Loucy (cell line): ENCODE results near the gene PLEKHA7.

Experiments used
- H2AFZ ChIP-seq: fragments of 200-600 bp; sonication (generic); 2 replicates; pipeline ENCODE4 v1.6.0; 2016; ENCODE audit warnings: antibody characterized with exemption, mild to moderate bottlenecking, low read length, moderate library complexity
- H3F3A ChIP-seq: fragments of 200-600 bp; 2 replicates; pipeline ENCODE4 v1.6.0; 2016; ENCODE audit warnings: antibody characterized with exemption, low read depth, mild to moderate bottlenecking
- H3K27me3 ChIP-seq: fragments of 200-600 bp; sonication (generic); 2 replicates; pipeline ENCODE4 v1.6.1; 2014; ENCODE audit warnings: low read length, mild to moderate bottlenecking; ENCODE audit not compliant: insufficient read depth, poor library complexity, severe bottlenecking
- H3K36me3 ChIP-seq: fragments of 200-600 bp; sonication (generic); 2 replicates; pipeline ENCODE4 v1.6.1; 2016; ENCODE audit warnings: low read length; ENCODE audit not compliant: insufficient read depth
- H3K4me1 ChIP-seq: fragments of 200-600 bp; sonication (generic); 2 replicates; pipeline ENCODE4 v1.5.1; 2014; ENCODE audit warnings: low read length, mild to moderate bottlenecking; ENCODE audit not compliant: insufficient read depth, poor library complexity, severe bottlenecking
- H3K4me2 ChIP-seq: fragments of 200-600 bp; sonication (generic); 2 replicates; pipeline ENCODE4 v1.6.0; 2014; ENCODE audit warnings: antibody characterized with exemption, low read length, low read depth, mild to moderate bottlenecking; ENCODE audit not compliant: poor library complexity, severe bottlenecking
- H3K4me3 ChIP-seq: fragments of 200-600 bp; sonication (generic); 2 replicates; pipeline ENCODE4 v1.5.1; 2014; ENCODE audit warnings: low read length, mild to moderate bottlenecking, mixed read lengths; ENCODE audit not compliant: poor library complexity, severe bottlenecking
- H3K79me2 ChIP-seq: fragments of 200-600 bp; sonication (generic); 2 replicates; pipeline ENCODE4 v1.6.1; 2014; ENCODE audit warnings: low read length; ENCODE audit not compliant: insufficient read depth
- H3K9ac ChIP-seq: fragments of 200-600 bp; sonication (generic); 2 replicates; pipeline ENCODE4 v1.6.0; 2014; ENCODE audit warnings: mild to moderate bottlenecking, low read depth, low read length, moderate library complexity; ENCODE audit not compliant: poor library complexity, severe bottlenecking
- H3K9me2 ChIP-seq: fragments of 200-600 bp; sonication (generic); replicated peaks from 2 replicates; pipeline ENCODE4 v1.6.1; 2016; ENCODE audit warnings: low read depth, low read length, mixed read lengths
- H3K9me3 ChIP-seq: fragments of 200-600 bp; sonication (generic); 2 replicates; pipeline ENCODE4 v1.6.1; 2014; ENCODE audit warnings: mild to moderate bottlenecking, antibody characterized with exemption, low read length, low read depth; ENCODE audit not compliant: insufficient read depth
- H4K20me1 ChIP-seq: fragments of 200-600 bp; sonication (generic); 2 replicates; pipeline ENCODE4 v1.6.0; 2014; ENCODE audit warnings: antibody characterized with exemption, low read length, mild to moderate bottlenecking; ENCODE audit not compliant: insufficient read depth, poor library complexity, severe bottlenecking
- CTCF ChIP-seq: fragments of 200-600 bp; sonication (generic); conservative IDR thresholded peaks from 2 replicates; pipeline ENCODE4 v1.5.1; 2014; ENCODE audit warnings: mild to moderate bottlenecking, antibody characterized with exemption, low read length
- EZH2phosphoT487 ChIP-seq: fragments of 200-600 bp; IDR thresholded peaks from 2 replicates; pipeline ENCODE4 v1.6.1; 2018; ENCODE audit warnings: antibody characterized with exemption, mild to moderate bottlenecking, moderate library complexity, borderline replicate concordance

PLEKHA7 gene

GRCh38 chr11:16941935-16942334 lies 72.3 kb downstream of the PLEKHA7 start:
- H3K79me2 ChIP-seq, result no peaks in the 10 kb centered on the region
- no peak overlapping the region for H2AFZ ChIP-seq
- TF ChIP-seq CTCF (no peak), EZH2phosphoT487 (no peak)
- no peaks in the 10 kb centered on the region for H3K27me3 ChIP-seq
- H3K36me3 ChIP-seq, result no peaks in the 10 kb centered on the region
- H3K9me3 ChIP-seq, result no peaks in the 10 kb centered on the region
- no peak overlapping the region for H3K9ac ChIP-seq
- H3K4me1 ChIP-seq, result peaks cover 6% of the 10 kb centered on the region
- no peaks in the 10 kb centered on the region for H4K20me1 ChIP-seq
- no peaks in the 10 kb centered on the region for H3K9me2 ChIP-seq
- H3K4me3 ChIP-seq, result no peak overlapping the region
- H3F3A ChIP-seq, result no peaks in the 10 kb centered on the region
- H3K4me2 ChIP-seq, result no peak overlapping the region

GRCh38 chr11:16938061-16938460 lies 76.2 kb downstream of the PLEKHA7 start:
- Histone ChIP-seq H3K36me3 (no peaks in the 10 kb centered on the region), H3K4me3 (no peak overlapping the region), H3K9me3 (no peaks in the 10 kb centered on the region), H3K27me3 (no peaks in the 10 kb centered on the region), H3K9ac (no peak overlapping the region), H3K4me1 (no peaks in the 10 kb centered on the region), H3K4me2 (no peak overlapping the region), H3K79me2 (no peaks in the 10 kb centered on the region), H4K20me1 (no peaks in the 10 kb centered on the region), H3F3A (no peaks in the 10 kb centered on the region), H3K9me2 (no peaks in the 10 kb centered on the region), H2AFZ (no peak overlapping the region)
- TF ChIP-seq CTCF (no peak), EZH2phosphoT487 (no peak)

GRCh38 chr11:16936643-16937042 lies 77.6 kb downstream of the PLEKHA7 start:
- TF ChIP-seq EZH2phosphoT487 (no peak), CTCF (no peak)
- no peaks in the 10 kb centered on the region for H3K9me2 ChIP-seq
- no peaks in the 10 kb centered on the region for H3K9me3 ChIP-seq
- H4K20me1 ChIP-seq, result no peaks in the 10 kb centered on the region
- H3K27me3 ChIP-seq, result no peaks in the 10 kb centered on the region
- H3K4me2 ChIP-seq, result no peak overlapping the region
- no peaks in the 10 kb centered on the region for H3K4me1 ChIP-seq
- no peak overlapping the region for H2AFZ ChIP-seq
- no peaks in the 10 kb centered on the region for H3K36me3 ChIP-seq
- no peaks in the 10 kb centered on the region for H3K79me2 ChIP-seq
- H3K9ac ChIP-seq, result no peak overlapping the region
- no peaks in the 10 kb centered on the region for H3F3A ChIP-seq
- H3K4me3 ChIP-seq, result no peak overlapping the region
